Neural progenitor cell (in vitro differentiated cells): ENCODE results near the gene NKX6-1.

ENCODE experiments used
- CTCF ChIP-seq: fragments of 200-600 bp; sonication (generic); IDR thresholded peaks from 2 replicates; pipeline ENCODE4 v1.5.1; 2017; ENCODE audit warnings: antibody characterized with exemption, mild to moderate bottlenecking
- EZH2 ChIP-seq: fragments of 200-600 bp; sonication (generic); IDR thresholded peaks from 2 replicates; pipeline ENCODE4 v1.6.1; 2017; ENCODE audit warnings: antibody characterized with exemption, mild to moderate bottlenecking, moderate library complexity
- EZH2phosphoT487 ChIP-seq: fragments of 200-600 bp; sonication (generic); IDR thresholded peaks from 2 replicates; pipeline ENCODE4 v1.6.1; 2017; ENCODE audit warnings: antibody characterized with exemption

- TF ChIP-seq CTCF (no peak), EZH2 (peak; percentile 67), EZH2phosphoT487 (peak; percentile 78)
These were observed 1.4 kb downstream of the NKX6-1 start for GRCh38 chr4:84497504-84498202.
